A673 (cell line): Measurements from ENCODE around the gene ANKRD23. TPM values are rescaled to one million over a fixed set of nuclear protein-coding genes. Genes with fewer than 3 reads are reported as not detected.

Experiments
- BruUV-seq: library from RNA; stranded (reverse); fragments of 400-500 nt; replicated peaks from 2 replicates; lab custom pipeline; 2021; lab: Mats Ljungman, UMichigan
- CTCF ChIA-PET: fragments of 300-600 bp; sonication (Branson Sonifier 250); formaldehyde crosslinking; loops from one replicate; lab custom pipeline; 2022; ENCODE audit warnings: antibody characterized with exemption; lab: Charles Lee
- POLR2A ChIA-PET: fragments of 300-600 bp; sonication (Branson Sonifier 250); formaldehyde crosslinking; loops from one replicate; lab custom pipeline; 2022; ENCODE audit warnings: antibody characterized with exemption; ENCODE audit not compliant: low non-redundant PET; lab: Charles Lee
- DNase-seq: peaks from one replicate; pipeline ENCODE4 v3.0.0-alpha.2; 2015; ENCODE audit warnings: low spot score
- H3K27ac ChIP-seq: fragments of 200-600 bp; sonication (generic); 2 replicates; pipeline ENCODE4 v1.5.1; 2016; ENCODE audit warnings: mixed run types, low read depth, mild to moderate bottlenecking, mixed read lengths, antibody characterized with exemption, low read length; ENCODE audit not compliant: poor library complexity, severe bottlenecking
- H3K27me3 ChIP-seq: fragments of 200-600 bp; sonication (generic); replicated peaks from 2 replicates; pipeline ENCODE4 v1.6.1; 2017; ENCODE audit warnings: mixed run types, low read depth, mild to moderate bottlenecking, mixed read lengths, antibody characterized with exemption, low read length; ENCODE audit not compliant: insufficient read depth, poor library complexity
- H3K36me3 ChIP-seq: fragments of 200-600 bp; sonication (generic); 2 replicates; pipeline ENCODE4 v1.6.1; 2016; ENCODE audit warnings: mixed run types, mild to moderate bottlenecking, mixed read lengths, antibody characterized with exemption, low read length; ENCODE audit not compliant: insufficient read depth, poor library complexity, severe bottlenecking
- H3K4me1 ChIP-seq: fragments of 200-600 bp; sonication (generic); 2 replicates; pipeline ENCODE4 v1.6.1; 2017; ENCODE audit warnings: mixed run types, mild to moderate bottlenecking, mixed read lengths, antibody characterized with exemption, low read length; ENCODE audit not compliant: insufficient read depth, poor library complexity, severe bottlenecking
- H3K4me3 ChIP-seq: fragments of 200-600 bp; sonication (generic); 2 replicates; pipeline ENCODE4 v1.5.1; 2016; ENCODE audit warnings: low read depth, mixed run types, mild to moderate bottlenecking, mixed read lengths, low read length; ENCODE audit not compliant: poor library complexity, severe bottlenecking
- H3K9me3 ChIP-seq: fragments of 200-600 bp; sonication (generic); 2 replicates; pipeline ENCODE4 v1.6.1; 2016; ENCODE audit warnings: mixed run types, low read depth, mild to moderate bottlenecking, mixed read lengths, antibody characterized with exemption, low read length; ENCODE audit not compliant: poor library complexity, severe bottlenecking
- CTCF ChIP-seq: fragments of 300-800, 200-600 bp; sonication (generic); conservative IDR thresholded peaks from 2 replicates; pipeline ENCODE4 v1.5.1; 2017; ENCODE audit warnings: low read depth, mild to moderate bottlenecking, antibody characterized with exemption, low read length, moderate library complexity, mixed read lengths
- EZH2 ChIP-seq: fragments of 200-600 bp; sonication (generic); IDR thresholded peaks from 2 replicates; pipeline ENCODE4 v1.6.1; 2017; ENCODE audit warnings: borderline replicate concordance, low read depth, mild to moderate bottlenecking, mixed read lengths, antibody characterized with exemption, low read length; ENCODE audit not compliant: poor library complexity, severe bottlenecking
- intact Hi-C: fragments of 100-400 bp; cut with micrococcal nuclease; formaldehyde crosslinking; loops from one replicate; pipeline ENCODE4 v1.10.0; 2022; ENCODE audit not compliant: unreplicated experiment
- total RNA-seq: library from RNA; stranded (reverse); gene quantifications from 2 replicates; pipeline ENCODE4 v1.2.3, GENCODE V29; 2021

ANKRD23 gene
- total RNA-seq, 1 experiment from 2014 or later: 6.2 TPM

DNA sequence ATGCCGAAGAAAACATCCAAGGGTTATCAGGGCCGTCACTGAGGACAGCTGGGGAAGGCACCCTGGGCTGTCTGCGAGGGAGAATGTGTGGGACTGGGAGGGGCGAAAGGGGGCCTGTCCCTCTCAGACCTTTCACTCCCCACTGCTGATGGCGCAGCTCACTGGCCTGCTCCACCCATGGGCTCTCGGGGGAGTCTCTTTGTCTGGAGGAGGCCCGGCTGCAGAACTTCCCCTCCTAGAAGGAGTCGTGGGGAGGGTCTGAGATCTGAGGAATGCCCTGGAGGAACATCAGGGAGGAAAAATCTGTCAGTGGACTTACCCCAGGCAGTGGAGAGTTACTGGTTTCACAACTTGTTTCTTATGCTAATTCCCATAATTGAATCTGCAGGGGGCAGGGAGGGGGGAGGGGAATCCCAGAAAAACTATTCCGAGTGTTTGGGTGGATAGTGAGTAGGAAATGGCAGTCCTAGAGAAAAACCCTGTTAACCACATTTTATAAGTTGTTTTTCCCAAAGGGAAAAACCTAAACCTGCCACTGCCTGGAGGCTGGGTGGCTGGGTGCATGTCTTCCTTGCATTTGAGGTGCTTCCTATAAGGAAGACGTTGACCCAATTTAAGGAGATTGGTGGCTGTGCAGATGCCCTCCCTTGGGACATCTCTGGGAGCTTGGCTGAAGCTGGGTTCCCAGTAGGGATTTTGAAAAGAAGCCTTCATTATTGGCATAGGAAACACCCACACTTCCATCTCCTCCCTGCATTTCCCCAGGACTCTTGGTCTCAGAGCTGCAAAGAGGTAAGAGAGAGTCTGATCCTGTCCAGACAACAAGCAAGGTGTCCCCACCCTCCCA lies 37.8 kb upstream of the ANKRD23 start:
- DNase-seq: peak; percentile 59
- Histone ChIP-seq H3K4me1 (peaks cover 30% of the 10 kb centered on the region), H3K4me3 (no peak overlapping the region), H3K27ac (no peak overlapping the region), H3K36me3 (no peaks in the 10 kb centered on the region), H3K9me3 (no peaks in the 10 kb centered on the region), H3K27me3 (no peaks in the 10 kb centered on the region)
- CTCF ChIA-PET: interaction anchor here (0.7 kb wide), 1 partner anchor 13 kb away, joined by 10 read pairs; no protein-coding TSS in a partner anchor
- BruUV-seq: no TSS peak
- intact Hi-C loops: no loop called here
- POLR2A ChIA-PET: interaction anchor here (0.6 kb wide), 1 partner anchor 31 kb away, joined by 7 read pairs; no protein-coding TSS in a partner anchor
- TF ChIP-seq CTCF: no peak
- TF ChIP-seq EZH2: no peak

GRCh38 chr2:96880891-96881273 lies 37.1 kb upstream of the ANKRD23 start:
- CTCF ChIA-PET: no interaction called here
- no TSS peak for BruUV-seq
- no peak for DNase-seq
- Histone ChIP-seq H3K4me1 (peaks cover 35% of the 10 kb centered on the region), H3K4me3 (no peak overlapping the region), H3K27me3 (no peaks in the 10 kb centered on the region), H3K27ac (no peak overlapping the region), H3K36me3 (no peaks in the 10 kb centered on the region), H3K9me3 (no peaks in the 10 kb centered on the region)
- POLR2A ChIA-PET: interaction anchor here (0.6 kb wide), 1 partner anchor 31 kb away, joined by 7 read pairs; no protein-coding TSS in a partner anchor
- TF ChIP-seq CTCF: no peak
- TF ChIP-seq EZH2: no peak
- intact Hi-C loops: no loop called here

GRCh38 chr2:96879545-96880040 lies 35.8 kb upstream of the ANKRD23 start:
- Histone ChIP-seq H3K27me3 (no peaks in the 10 kb centered on the region), H3K36me3 (no peaks in the 10 kb centered on the region), H3K4me3 (no peak overlapping the region), H3K4me1 (peaks cover 45% of the 10 kb centered on the region), H3K27ac (no peak overlapping the region), H3K9me3 (no peaks in the 10 kb centered on the region)
- no TSS peak for BruUV-seq
- no peak for DNase-seq
- ChIA-PET POLR2A (no interaction called here), CTCF (no interaction called here)
- no peak for TF ChIP-seq EZH2
- no peak for TF ChIP-seq CTCF
- intact Hi-C loops: no loop called here
